ENCODE data around the gene GINS1.

- no peak for TF ChIP-seq POLR2A (IDR thresholded peaks at IDR 0.05)
- TF ChIP-seq CTCF (IDR thresholded peaks at IDR 0.05), result no peak
These were observed 60.0 kb downstream of the GINS1 start for GRCh38 chr20:25467441-25467840.
